GM12878 (cell line): ENCODE results near the gene INSRR. TPM values are rescaled to one million over a fixed set of nuclear protein-coding genes. Genes with fewer than 3 reads are reported as not detected.

Experiments
- ATAC-seq: fragments of 200-7000 bp; cut with Tn5 transposase; 3 replicates; pipeline ENCODE4 v1.9.1; 2020; ENCODE audit warnings: mild to moderate bottlenecking, moderate library complexity
- BruUV-seq: library from RNA; stranded (reverse); fragments of 400-500 nt; replicated peaks from 2 replicates; lab custom pipeline; 2021; lab: Mats Ljungman, UMichigan
- CTCF ChIA-PET: fragments of 300-600 bp; sonication (Branson Sonifier 250); formaldehyde crosslinking; extraction: SDS; loops from one replicate; lab custom pipeline; 2021; ENCODE audit warnings: inconsistent platforms; lab: Yijun Ruan, JAX
- POLR2A ChIA-PET: fragments of 350-600 bp; formaldehyde crosslinking; extraction: SDS; loops from one replicate; lab custom pipeline; 2021; ENCODE audit warnings: inconsistent platforms; lab: Charles Lee
- RAD21 ChIA-PET: fragments of 300-600 bp; sonication (Branson Sonifier 250); formaldehyde crosslinking; loops from one replicate; lab custom pipeline; 2023; ENCODE audit warnings: antibody characterized with exemption; ENCODE audit not compliant: unreplicated experiment; lab: Charles Lee
- SMC1A ChIA-PET: fragments of 300-600 bp; sonication (Branson Sonifier 250); formaldehyde crosslinking; loops from one replicate; lab custom pipeline; 2023; ENCODE audit not compliant: unreplicated experiment, uncharacterized antibody; lab: Charles Lee
- DNase-seq: peaks from one replicate; pipeline ENCODE4 v3.0.0-alpha.2; 2011; ENCODE audit warnings: low read depth, low spot score
- FAIRE-seq: peaks from 3 replicates; lab custom pipeline; 2011; peaks lifted over from hg19 to GRCh38; lab: Jason Lieb, UNC
- H2AFZ ChIP-seq: 2 replicates; pipeline ENCODE4 v1.6.0; 2011; ENCODE audit warnings: low read depth, low read length, control low read depth; ENCODE audit not compliant: control insufficient read depth
- H3K27ac ChIP-seq: 2 replicates; pipeline ENCODE4 v1.5.1; 2011; ENCODE audit warnings: control low read depth; ENCODE audit not compliant: control insufficient read depth, insufficient read depth
- H3K27me3 ChIP-seq, 2 experiments: replicated peaks in 1 of 2; 2 replicates each; pipeline versions ENCODE4 v1.6.0 to v1.6.1; 2011; ENCODE audit warnings: low read length in 1 of 2; ENCODE audit not compliant: control insufficient read depth in 2 of 2, insufficient read depth in 2 of 2
- H3K36me3 ChIP-seq, 2 experiments: 2 replicates each; pipeline ENCODE4 v1.5.1; 2011; ENCODE audit warnings: low read length in 1 of 2; ENCODE audit not compliant: control insufficient read depth in 2 of 2, insufficient read depth in 2 of 2
- H3K4me1 ChIP-seq: 2 replicates; pipeline ENCODE4 v1.6.1; 2011; ENCODE audit warnings: mild to moderate bottlenecking, low read length, moderate library complexity, mixed read lengths; ENCODE audit not compliant: control insufficient read depth, insufficient read depth
- H3K4me2 ChIP-seq: 2 replicates; pipeline ENCODE4 v1.6.0; 2011; ENCODE audit warnings: control low read depth; ENCODE audit not compliant: control insufficient read depth, insufficient read depth
- H3K4me3 ChIP-seq: fragments of 200-600 bp; sonication (generic); 2 replicates; pipeline ENCODE4 v1.5.1; 2016
- H3K79me2 ChIP-seq: 2 replicates; pipeline ENCODE4 v1.6.0; 2011; ENCODE audit warnings: low read length; ENCODE audit not compliant: control insufficient read depth, insufficient read depth
- H3K9ac ChIP-seq: 2 replicates; pipeline ENCODE4 v1.8.0; 2011; ENCODE audit warnings: low read length, control low read depth, mixed read lengths; ENCODE audit not compliant: control insufficient read depth, insufficient read depth
- H3K9me3 ChIP-seq: replicated peaks from 3 replicates; pipeline ENCODE4 v1.5.1; 2011; ENCODE audit warnings: mild to moderate bottlenecking, low read length; ENCODE audit not compliant: control insufficient read depth, insufficient read depth
- H4K20me1 ChIP-seq: 2 replicates; pipeline ENCODE4 v1.6.0; 2011; ENCODE audit not compliant: control insufficient read depth, insufficient read depth
- BMI1 ChIP-seq: fragments of 450-650 bp; IDR thresholded peaks from 2 replicates; pipeline ENCODE4 v1.6.1; 2016; ENCODE audit warnings: mild to moderate bottlenecking, moderate library complexity, borderline replicate concordance
- BRCA1 ChIP-seq: IDR thresholded peaks from 2 replicates; pipeline ENCODE4 v1.6.1; 2011; ENCODE audit warnings: low read depth, low read length, improper control_type of control experiment
- EED ChIP-seq: sonication (generic); IDR thresholded peaks from 2 replicates; pipeline ENCODE4 v1.6.1; 2016; ENCODE audit warnings: antibody characterized with exemption, low read depth
- EGR1 ChIP-seq, 2 experiments: IDR thresholded peaks; 1 replicate in 1 of 2; 2 replicates in 1 of 2; pipeline ENCODE4 v1.6.1; 2011 to 2012; ENCODE audit warnings: low read depth in 2 of 2, low read length in 2 of 2, borderline replicate concordance in 1 of 2, mild to moderate bottlenecking in 1 of 2, moderate library complexity in 1 of 2
- EZH2 ChIP-seq: IDR thresholded peaks from 2 replicates; pipeline ENCODE4 v1.6.1; 2012; ENCODE audit warnings: low read depth, mild to moderate bottlenecking, control low read depth, inconsistent platforms, low read length, borderline replicate concordance; ENCODE audit not compliant: control insufficient read depth
- IKZF1 ChIP-seq: fragments of 450-650 bp; conservative IDR thresholded peaks from 2 replicates; pipeline ENCODE4 v1.6.1; 2017; ENCODE audit warnings: antibody characterized with exemption, mild to moderate bottlenecking
- IKZF2 ChIP-seq, 2 experiments: fragments of 450-650 bp; IDR thresholded peaks; 2 replicates each; pipeline ENCODE4 v1.6.1; 2017; ENCODE audit warnings: mild to moderate bottlenecking in 2 of 2, moderate library complexity in 2 of 2
- MTA2 ChIP-seq: fragments of 450-650 bp; IDR thresholded peaks from 2 replicates; pipeline ENCODE4 v1.6.1; 2016; ENCODE audit warnings: low read depth, mild to moderate bottlenecking, moderate library complexity
- PAX5 ChIP-seq: IDR thresholded peaks from 2 replicates; pipeline ENCODE4 v1.6.1; 2011; ENCODE audit warnings: low read depth, low read length, borderline replicate concordance
- ZBTB4 ChIP-seq: fragments of 450-650 bp; formaldehyde crosslinking; IDR thresholded peaks from 2 replicates; pipeline ENCODE4 v1.4.0; 2022; ENCODE audit warnings: mild to moderate bottlenecking, moderate library complexity
- WGBS: methylation state at CpG from one replicate; pipeline ENCODE4 v1.1.6; 2016; ENCODE audit warnings: low lambda C conversion rate; ENCODE audit not compliant: insufficient replicate concordance, insufficient coverage; ENCODE audit errors: missing lambda C conversion rate; 5-methylcytosine and 5-hydroxymethylcytosine counted together
- in situ Hi-C: fragments of 300-500 bp; cut with MboI; formaldehyde crosslinking; loops from 9 replicates; pipeline ENCODE4 v1.14.3; 2018; ENCODE audit warnings: mixed read lengths
- intact Hi-C: fragments of 100-400 bp; cut with micrococcal nuclease; formaldehyde crosslinking; loops from one replicate; pipeline ENCODE4 v1.14.2; 2022; ENCODE audit not compliant: unreplicated experiment
- polyA plus RNA-seq, 11 experiments: library from polyadenylated mRNA; depleted of rRNA in 4 of 11; unstranded in 6 of 11; stranded (reverse) in 5 of 11; fragments of >200 nt; fragmentation: Nextera tagmentation in 4 of 11; fragmentation: Illumina TruSeq in 1 of 11; extraction: Ambion mirVana in 4 of 11; extraction: Trizol in 1 of 11; gene quantifications; 1 replicate in 1 of 11; 2 replicates in 10 of 11; pipeline versions ENCODE4 v1.2.1 to v1.2.3, GENCODE V29; 2011 to 2016; ENCODE audit warnings: inconsistent platforms in 2 of 11, missing spikeins in 2 of 11, low read depth in 1 of 11
- total RNA-seq, 4 experiments: library from RNA; depleted of rRNA in 3 of 4; stranded (reverse); fragments of >200 nt in 3 of 4; fragmentation: Illumina TruSeq in 1 of 4; extraction: Trizol in 1 of 4; gene quantifications; 2 replicates each; pipeline versions ENCODE4 v1.2.1 to v1.2.3, GENCODE V29; 2013 to 2021
- TF ChIP-seq, protein P1 (sequence below): fragments of 450-650 bp; IDR thresholded peaks from 2 replicates; pipeline ENCODE4 v1.6.1; 2017; ENCODE audit warnings: antibody characterized with exemption, mild to moderate bottlenecking, moderate library complexity
- TF ChIP-seq, protein P2 (sequence below): IDR thresholded peaks from 2 replicates; pipeline ENCODE4 v1.6.1; 2012; ENCODE audit warnings: mild to moderate bottlenecking, low read depth, low read length

The INSRR gene
- total and polyA plus RNA-seq, 10 of the 15 experiments (the other 5 are each of a cell fraction or from before 2014, with no cell fraction given) = 0.01 TPM; not detected in 9

- TF ChIP-seq PAX5 = no peak
- TF ChIP-seq ZBTB4 = no peak
- TF ChIP-seq IKZF1 = no peak
These were observed 21.0 kb upstream of the INSRR start (continued) for GRCh38 chr1:156879876-156880275.

DNA sequence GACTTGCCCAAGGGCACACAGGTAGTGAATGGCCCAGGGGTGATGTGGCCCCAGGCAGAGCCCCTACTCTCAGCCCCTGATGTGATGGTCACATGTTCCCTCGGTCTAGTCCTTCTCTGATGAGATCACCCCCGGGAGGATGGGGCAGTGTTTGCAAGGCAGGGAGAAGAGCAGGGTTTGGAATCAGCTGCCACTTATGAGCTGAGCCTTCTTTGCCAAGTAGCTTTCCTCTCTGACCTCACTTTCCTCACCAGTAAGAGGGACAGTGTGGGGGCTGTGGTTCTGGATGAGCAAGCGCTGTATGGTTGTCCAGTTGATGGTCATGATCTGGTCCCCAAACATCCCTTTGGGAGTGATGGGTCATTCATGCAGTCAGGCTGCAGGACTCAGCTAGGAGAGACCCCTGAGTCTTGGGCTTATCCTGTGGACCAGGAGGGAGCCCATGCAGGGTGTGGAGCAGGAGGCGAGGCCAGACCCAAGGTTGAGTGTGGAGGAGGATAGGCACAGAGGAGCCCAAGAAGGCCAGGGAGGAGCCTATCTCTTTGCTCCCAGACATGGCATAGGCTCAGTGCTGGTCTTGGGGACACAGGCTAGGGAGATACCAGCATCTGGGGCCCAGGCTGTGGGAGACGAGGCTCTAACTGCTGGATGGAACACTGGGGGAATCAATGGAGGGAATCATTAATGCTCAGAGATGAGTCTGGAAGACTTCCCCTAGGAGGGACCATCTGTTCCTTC is 18.7 kb upstream of the INSRR start:
- H3K9me3 ChIP-seq = no peaks in the 10 kb centered on the region
- no peaks in the 10 kb centered on the region for H4K20me1 ChIP-seq
- no TSS peak for BruUV-seq
- no peaks in the 10 kb centered on the region for H3K36me3 ChIP-seq
- ChIA-PET CTCF (interaction anchor here (0.6 to 1.2 kb wide), 3 partner anchors 40 to 197 kb away, joined by 3 to 4 read pairs (median 3); no protein-coding TSS in a partner anchor), SMC1A (interaction anchor here (1.8 kb wide), 1 partner anchor 13 kb away, joined by 5 read pairs; no protein-coding TSS in a partner anchor), POLR2A (no interaction called here), RAD21 (no interaction called here)
- H3K9ac ChIP-seq = no peak overlapping the region
- H3K79me2 ChIP-seq = no peaks in the 10 kb centered on the region
- FAIRE-seq (no peak), DNase-seq (no peak), ATAC-seq (no peak)
- intact Hi-C loops (no loop called here), in situ Hi-C loops (no loop called here)
- H3K4me2 ChIP-seq = no peak overlapping the region
- H3K27me3 ChIP-seq = peaks cover 0 to 11% of the 10 kb centered on the region in 2 experiments; a peak in 3 of 4 replicates
- no peak overlapping the region for H2AFZ ChIP-seq
- no peaks in the 10 kb centered on the region for H3K4me1 ChIP-seq
- WGBS = 25% methylated on average over 4 of the region's 5 CpGs
- no peak overlapping the region for H3K4me3 ChIP-seq
- H3K27ac ChIP-seq = no peak overlapping the region
- TF ChIP-seq IKZF2 (IDR thresholded peaks at IDR 0.05) = no peak
- TF ChIP-seq, protein P1, sequence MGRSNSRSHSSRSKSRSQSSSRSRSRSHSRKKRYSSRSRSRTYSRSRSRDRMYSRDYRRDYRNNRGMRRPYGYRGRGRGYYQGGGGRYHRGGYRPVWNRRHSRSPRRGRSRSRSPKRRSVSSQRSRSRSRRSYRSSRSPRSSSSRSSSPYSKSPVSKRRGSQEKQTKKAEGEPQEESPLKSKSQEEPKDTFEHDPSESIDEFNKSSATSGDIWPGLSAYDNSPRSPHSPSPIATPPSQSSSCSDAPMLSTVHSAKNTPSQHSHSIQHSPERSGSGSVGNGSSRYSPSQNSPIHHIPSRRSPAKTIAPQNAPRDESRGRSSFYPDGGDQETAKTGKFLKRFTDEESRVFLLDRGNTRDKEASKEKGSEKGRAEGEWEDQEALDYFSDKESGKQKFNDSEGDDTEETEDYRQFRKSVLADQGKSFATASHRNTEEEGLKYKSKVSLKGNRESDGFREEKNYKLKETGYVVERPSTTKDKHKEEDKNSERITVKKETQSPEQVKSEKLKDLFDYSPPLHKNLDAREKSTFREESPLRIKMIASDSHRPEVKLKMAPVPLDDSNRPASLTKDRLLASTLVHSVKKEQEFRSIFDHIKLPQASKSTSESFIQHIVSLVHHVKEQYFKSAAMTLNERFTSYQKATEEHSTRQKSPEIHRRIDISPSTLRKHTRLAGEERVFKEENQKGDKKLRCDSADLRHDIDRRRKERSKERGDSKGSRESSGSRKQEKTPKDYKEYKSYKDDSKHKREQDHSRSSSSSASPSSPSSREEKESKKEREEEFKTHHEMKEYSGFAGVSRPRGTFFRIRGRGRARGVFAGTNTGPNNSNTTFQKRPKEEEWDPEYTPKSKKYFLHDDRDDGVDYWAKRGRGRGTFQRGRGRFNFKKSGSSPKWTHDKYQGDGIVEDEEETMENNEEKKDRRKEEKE = no peak
- TF ChIP-seq EGR1 (IDR thresholded peaks at IDR 0.05; ENCODE audit: borderline replicate concordance in 1 of 2, low read depth in 2 of 2, low read length in 2 of 2) = no peak
- TF ChIP-seq BMI1 = no peak
- TF ChIP-seq MTA2 = no peak
- TF ChIP-seq, protein P2, sequence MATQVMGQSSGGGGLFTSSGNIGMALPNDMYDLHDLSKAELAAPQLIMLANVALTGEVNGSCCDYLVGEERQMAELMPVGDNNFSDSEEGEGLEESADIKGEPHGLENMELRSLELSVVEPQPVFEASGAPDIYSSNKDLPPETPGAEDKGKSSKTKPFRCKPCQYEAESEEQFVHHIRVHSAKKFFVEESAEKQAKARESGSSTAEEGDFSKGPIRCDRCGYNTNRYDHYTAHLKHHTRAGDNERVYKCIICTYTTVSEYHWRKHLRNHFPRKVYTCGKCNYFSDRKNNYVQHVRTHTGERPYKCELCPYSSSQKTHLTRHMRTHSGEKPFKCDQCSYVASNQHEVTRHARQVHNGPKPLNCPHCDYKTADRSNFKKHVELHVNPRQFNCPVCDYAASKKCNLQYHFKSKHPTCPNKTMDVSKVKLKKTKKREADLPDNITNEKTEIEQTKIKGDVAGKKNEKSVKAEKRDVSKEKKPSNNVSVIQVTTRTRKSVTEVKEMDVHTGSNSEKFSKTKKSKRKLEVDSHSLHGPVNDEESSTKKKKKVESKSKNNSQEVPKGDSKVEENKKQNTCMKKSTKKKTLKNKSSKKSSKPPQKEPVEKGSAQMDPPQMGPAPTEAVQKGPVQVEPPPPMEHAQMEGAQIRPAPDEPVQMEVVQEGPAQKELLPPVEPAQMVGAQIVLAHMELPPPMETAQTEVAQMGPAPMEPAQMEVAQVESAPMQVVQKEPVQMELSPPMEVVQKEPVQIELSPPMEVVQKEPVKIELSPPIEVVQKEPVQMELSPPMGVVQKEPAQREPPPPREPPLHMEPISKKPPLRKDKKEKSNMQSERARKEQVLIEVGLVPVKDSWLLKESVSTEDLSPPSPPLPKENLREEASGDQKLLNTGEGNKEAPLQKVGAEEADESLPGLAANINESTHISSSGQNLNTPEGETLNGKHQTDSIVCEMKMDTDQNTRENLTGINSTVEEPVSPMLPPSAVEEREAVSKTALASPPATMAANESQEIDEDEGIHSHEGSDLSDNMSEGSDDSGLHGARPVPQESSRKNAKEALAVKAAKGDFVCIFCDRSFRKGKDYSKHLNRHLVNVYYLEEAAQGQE = no peak
- TF ChIP-seq EED = no peak
- no peak for TF ChIP-seq BRCA1
- no peak for TF ChIP-seq EZH2
